HCT116 (cell line): Measurements from ENCODE around the gene IMMP2L.

Source experiments
- EZH2 ChIP-seq: fragments of 200-600 bp; sonication (generic); IDR thresholded peaks from 2 replicates; pipeline ENCODE4 v1.6.1; 2017; ENCODE audit warnings: antibody characterized with exemption, mixed run types
- POLR2A ChIP-seq: IDR thresholded peaks from 2 replicates; pipeline ENCODE4 v1.7.0; 2011; ENCODE audit warnings: borderline replicate concordance; ENCODE audit not compliant: insufficient read depth, insufficient read length; ENCODE audit errors: extremely low read depth
- SRF ChIP-seq: IDR thresholded peaks from 2 replicates; pipeline ENCODE4 v1.6.1; 2012; ENCODE audit warnings: low read depth
- TF ChIP-seq, protein P1 (sequence below), 3 experiments: fragments of 200-600 bp in 1 of 3; sonication (generic) in 1 of 3; IDR thresholded peaks in 2 of 3; conservative IDR thresholded peaks in 1 of 3; 2 replicates each; pipeline ENCODE4 v1.5.1; 2012 to 2017; ENCODE audit warnings: low read depth in 2 of 3, low read length in 2 of 3, antibody characterized with exemption in 1 of 3, borderline replicate concordance in 1 of 3, control low read depth in 1 of 3, mild to moderate bottlenecking in 1 of 3, mixed read lengths in 1 of 3, mixed run types in 1 of 3, moderate library complexity in 1 of 3; ENCODE audit not compliant: insufficient read depth in 1 of 3

DNA sequence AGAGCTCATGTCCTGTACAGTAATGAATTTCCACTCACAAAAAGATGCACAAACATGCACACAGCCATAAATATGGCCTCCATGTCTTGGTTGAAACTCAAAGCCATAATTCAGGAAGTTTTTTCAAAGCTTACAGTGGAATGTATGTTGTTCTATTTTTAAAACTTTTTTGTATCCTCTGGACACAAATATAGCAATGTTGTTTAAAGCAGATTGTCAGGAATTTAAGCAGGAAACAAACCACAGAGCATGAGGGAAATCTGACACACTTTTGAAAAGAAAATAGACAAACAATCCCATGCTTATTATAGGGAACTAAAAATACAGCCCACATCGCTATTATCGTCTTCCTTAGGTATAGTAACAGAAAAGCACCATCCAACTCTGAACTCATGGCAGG is 449.9 kb downstream of the IMMP2L start:
- no peak for TF ChIP-seq EZH2
- TF ChIP-seq, protein P1, sequence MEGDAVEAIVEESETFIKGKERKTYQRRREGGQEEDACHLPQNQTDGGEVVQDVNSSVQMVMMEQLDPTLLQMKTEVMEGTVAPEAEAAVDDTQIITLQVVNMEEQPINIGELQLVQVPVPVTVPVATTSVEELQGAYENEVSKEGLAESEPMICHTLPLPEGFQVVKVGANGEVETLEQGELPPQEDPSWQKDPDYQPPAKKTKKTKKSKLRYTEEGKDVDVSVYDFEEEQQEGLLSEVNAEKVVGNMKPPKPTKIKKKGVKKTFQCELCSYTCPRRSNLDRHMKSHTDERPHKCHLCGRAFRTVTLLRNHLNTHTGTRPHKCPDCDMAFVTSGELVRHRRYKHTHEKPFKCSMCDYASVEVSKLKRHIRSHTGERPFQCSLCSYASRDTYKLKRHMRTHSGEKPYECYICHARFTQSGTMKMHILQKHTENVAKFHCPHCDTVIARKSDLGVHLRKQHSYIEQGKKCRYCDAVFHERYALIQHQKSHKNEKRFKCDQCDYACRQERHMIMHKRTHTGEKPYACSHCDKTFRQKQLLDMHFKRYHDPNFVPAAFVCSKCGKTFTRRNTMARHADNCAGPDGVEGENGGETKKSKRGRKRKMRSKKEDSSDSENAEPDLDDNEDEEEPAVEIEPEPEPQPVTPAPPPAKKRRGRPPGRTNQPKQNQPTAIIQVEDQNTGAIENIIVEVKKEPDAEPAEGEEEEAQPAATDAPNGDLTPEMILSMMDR (IDR thresholded peaks at IDR 0.05 in 2 of 3, conservative IDR thresholded peaks at IDR 0.05 in 1 of 3; ENCODE audit: borderline replicate concordance in 1 of 3, insufficient read depth in 1 of 3, low read depth in 2 of 3, low read length in 2 of 3): no peak
- TF ChIP-seq POLR2A: no peak
- no peak for TF ChIP-seq SRF
